HCT116 (cell line): ENCODE data around the gene FNBP1L. TPM values are rescaled to one million over a fixed set of nuclear protein-coding genes. Genes with fewer than 3 reads are reported as not detected.

ENCODE experiments used
- ATAC-seq: fragments of 200-7000 bp; cut with Tn5 transposase; 2 replicates; pipeline ENCODE4 v1.9.1; 2020; ENCODE audit warnings: mild to moderate bottlenecking, moderate library complexity
- BruUV-seq: library from RNA; stranded (reverse); fragments of 400-500 nt; replicated peaks from 2 replicates; lab custom pipeline; 2021; lab: Mats Ljungman, UMichigan
- CTCF ChIA-PET: fragments of 300-600 bp; sonication (Branson Sonifier 250); formaldehyde crosslinking; loops from one replicate; lab custom pipeline; 2021; ENCODE audit warnings: antibody characterized with exemption; lab: Charles Lee
- POLR2A ChIA-PET: fragments of 300-600, 350-600 bp; sonication (Branson Sonifier 250); formaldehyde crosslinking; loops from one replicate; lab custom pipeline; 2021; ENCODE audit warnings: antibody characterized with exemption; lab: Charles Lee
- RAD21 ChIA-PET, 2 experiments: fragments of 300-600 bp; sonication (Branson Sonifier 250); formaldehyde crosslinking; loops; one replicate each; lab custom pipeline; 2023; ENCODE audit warnings: low total read pairs in 2 of 2; ENCODE audit not compliant: uncharacterized antibody in 2 of 2, unreplicated experiment in 2 of 2, low non-redundant PET in 1 of 2; lab: Charles Lee
- DNase-seq: peaks from one replicate; pipeline ENCODE4 v3.0.0-alpha.2; 2010; ENCODE audit warnings: low read depth, low spot score
- H2AFZ ChIP-seq: fragments of 200-600 bp; shearing (Covaris generic), sonication (generic); 2 replicates; pipeline ENCODE4 v1.6.1; 2017; ENCODE audit warnings: low read depth, mixed run types, mixed read lengths, antibody characterized with exemption, low read length; ENCODE audit not compliant: poor library complexity, severe bottlenecking
- H3K27ac ChIP-seq: 2 replicates; pipeline ENCODE4 v1.5.1; 2012; ENCODE audit warnings: low read depth, low read length
- H3K27me3 ChIP-seq: fragments of 200-600 bp; sonication (generic); 2 replicates; pipeline ENCODE4 v1.6.1; 2016; ENCODE audit warnings: mixed run types, low read length, mixed read lengths; ENCODE audit not compliant: insufficient read depth
- H3K36me3 ChIP-seq, 2 experiments: fragments of 200-500 bp in 1 of 2; fragments of 200-600 bp in 1 of 2; sonication (Bioruptor generic) in 1 of 2; sonication (generic) in 1 of 2; 2 replicates each; pipeline versions ENCODE4 v1.5.1 to v1.6.1; 2014 to 2016; ENCODE audit warnings: low read length in 2 of 2, inconsistent platforms in 1 of 2, mixed read lengths in 1 of 2, mixed run types in 1 of 2; ENCODE audit not compliant: insufficient read depth in 2 of 2, control insufficient read depth in 1 of 2
- H3K4me1 ChIP-seq, 2 experiments: fragments of 200-600 bp in 1 of 2; sonication (generic) in 1 of 2; 2 replicates each; pipeline versions ENCODE4 v1.5.1 to v1.6.1; 2012 to 2017; ENCODE audit warnings: low read length in 2 of 2, inconsistent platforms in 1 of 2, mild to moderate bottlenecking in 1 of 2, mixed read lengths in 1 of 2, mixed run types in 1 of 2, moderate library complexity in 1 of 2; ENCODE audit not compliant: insufficient read depth in 2 of 2, control insufficient read depth in 1 of 2
- H3K4me2 ChIP-seq: fragments of 200-600 bp; sonication (generic); 2 replicates; pipeline ENCODE4 v1.6.1; 2017; ENCODE audit warnings: mixed run types, low read length, mixed read lengths
- H3K4me3 ChIP-seq, 2 experiments: fragments of 200-600 bp in 1 of 2; sonication (generic) in 1 of 2; replicated peaks in 1 of 2; 2 replicates each; pipeline ENCODE4 v1.5.1; 2011 to 2016; ENCODE audit warnings: low read length in 2 of 2, control low read depth in 1 of 2, low read depth in 1 of 2, mild to moderate bottlenecking in 1 of 2, mixed read lengths in 1 of 2, mixed run types in 1 of 2
- H3K79me2 ChIP-seq: fragments of 200-600 bp; sonication (generic); 2 replicates; pipeline ENCODE4 v1.6.1; 2017; ENCODE audit warnings: mild to moderate bottlenecking, mixed run types, low read length, moderate library complexity, mixed read lengths; ENCODE audit not compliant: insufficient read depth
- H3K9ac ChIP-seq: fragments of 200-600 bp; sonication (generic); 2 replicates; pipeline ENCODE4 v1.6.1; 2016; ENCODE audit warnings: low read length, mixed read lengths
- H3K9me2 ChIP-seq: fragments of 200-600 bp; sonication (generic), shearing (Covaris generic); 2 replicates; pipeline ENCODE4 v1.6.1; 2017; ENCODE audit warnings: mixed run types, mild to moderate bottlenecking, moderate library complexity; ENCODE audit not compliant: insufficient read depth
- H3K9me3 ChIP-seq, 2 experiments: fragments of 200-500 bp in 1 of 2; fragments of 200-600 bp in 1 of 2; sonication (Bioruptor generic) in 1 of 2; sonication (generic) in 1 of 2; 2 replicates each; pipeline ENCODE4 v1.6.1; 2014 to 2017; ENCODE audit warnings: low read length in 2 of 2, mixed read lengths in 2 of 2, inconsistent platforms in 1 of 2, low read depth in 1 of 2, mild to moderate bottlenecking in 1 of 2, mixed run types in 1 of 2, moderate library complexity in 1 of 2; ENCODE audit not compliant: control insufficient read depth in 1 of 2, insufficient read depth in 1 of 2
- H4K20me1 ChIP-seq: fragments of 200-600 bp; sonication (generic), shearing (Covaris generic); 2 replicates; pipeline ENCODE4 v1.6.1; 2017; ENCODE audit warnings: mixed run types, mild to moderate bottlenecking, moderate library complexity; ENCODE audit not compliant: insufficient read depth
- ATF3 ChIP-seq: IDR thresholded peaks from 2 replicates; pipeline ENCODE4 v1.6.1; 2012
- CBX3 ChIP-seq: IDR thresholded peaks from 2 replicates; pipeline ENCODE4 v1.6.1; 2012; ENCODE audit warnings: low read depth
- CEBPB ChIP-seq: IDR thresholded peaks from 2 replicates; pipeline ENCODE4 v1.6.1; 2012; ENCODE audit warnings: low read depth
- CTCF ChIP-seq, 3 experiments: fragments of 200-600 bp in 1 of 3; sonication (generic) in 1 of 3; IDR thresholded peaks in 2 of 3; conservative IDR thresholded peaks in 1 of 3; 2 replicates each; pipeline ENCODE4 v1.5.1; 2012 to 2017; ENCODE audit warnings: low read depth in 2 of 3, low read length in 2 of 3, antibody characterized with exemption in 1 of 3, borderline replicate concordance in 1 of 3, control low read depth in 1 of 3, mild to moderate bottlenecking in 1 of 3, mixed read lengths in 1 of 3, mixed run types in 1 of 3, moderate library complexity in 1 of 3; ENCODE audit not compliant: insufficient read depth in 1 of 3
- EGR1 ChIP-seq: IDR thresholded peaks from 2 replicates; pipeline ENCODE4 v1.6.1; 2012; ENCODE audit warnings: low read depth
- ELF1 ChIP-seq: IDR thresholded peaks from 2 replicates; pipeline ENCODE4 v1.6.1; 2012; ENCODE audit warnings: low read depth, borderline replicate concordance
- EZH2 ChIP-seq: fragments of 200-600 bp; sonication (generic); IDR thresholded peaks from 2 replicates; pipeline ENCODE4 v1.6.1; 2017; ENCODE audit warnings: antibody characterized with exemption, mixed run types
- JUND ChIP-seq: IDR thresholded peaks from 2 replicates; pipeline ENCODE4 v1.6.1; 2012
- MAX ChIP-seq: IDR thresholded peaks from 2 replicates; pipeline ENCODE4 v1.6.1; 2012
- POLR2A ChIP-seq: IDR thresholded peaks from 2 replicates; pipeline ENCODE4 v1.7.0; 2011; ENCODE audit warnings: borderline replicate concordance; ENCODE audit not compliant: insufficient read depth, insufficient read length; ENCODE audit errors: extremely low read depth
- POLR2AphosphoS5 ChIP-seq: IDR thresholded peaks from 2 replicates; pipeline ENCODE4 v1.6.1; 2011; ENCODE audit warnings: mild to moderate bottlenecking, low read depth, low read length, moderate library complexity
- RAD21 ChIP-seq: IDR thresholded peaks from 2 replicates; pipeline ENCODE4 v1.6.1; 2012; ENCODE audit warnings: low read depth, mild to moderate bottlenecking
- REST ChIP-seq: IDR thresholded peaks from 2 replicates; pipeline ENCODE4 v1.6.1; 2012; ENCODE audit warnings: low read depth
- SIN3A ChIP-seq: IDR thresholded peaks from 2 replicates; pipeline ENCODE4 v1.6.1; 2012; ENCODE audit warnings: low read depth
- SP1 ChIP-seq: IDR thresholded peaks from 2 replicates; pipeline ENCODE4 v1.6.1; 2012; ENCODE audit warnings: low read depth
- SRF ChIP-seq: IDR thresholded peaks from 2 replicates; pipeline ENCODE4 v1.6.1; 2012; ENCODE audit warnings: low read depth
- TCF7L2 ChIP-seq: IDR thresholded peaks from 2 replicates; pipeline ENCODE4 v1.7.0; 2011; ENCODE audit warnings: borderline replicate concordance, inconsistent platforms; ENCODE audit not compliant: insufficient read depth, insufficient read length; ENCODE audit errors: extremely low read depth
- ZFX ChIP-seq: fragments of 450-650 bp; IDR thresholded peaks from 2 replicates; pipeline ENCODE4 v1.6.1; 2017
- ZNF274 ChIP-seq: fragments of 200-500 bp; sonication (Bioruptor generic); IDR thresholded peaks from 2 replicates; pipeline ENCODE4 v1.6.1; 2014; ENCODE audit warnings: mild to moderate bottlenecking, low read depth, low read length, inconsistent platforms
- intact Hi-C: fragments of 100-400 bp; cut with micrococcal nuclease; formaldehyde crosslinking; loops from 2 replicates; pipeline ENCODE4 v1.10.0; 2022
- total RNA-seq: library from RNA; stranded (reverse); gene quantifications from one replicate; pipeline ENCODE4 v1.2.1, GENCODE V29; 2021; ENCODE audit not compliant: unreplicated experiment

The FNBP1L gene
- total RNA-seq, 1 experiment from 2014 or later = 26.1 TPM

GRCh38 chr1:93467606-93468005, 19.7 kb downstream of the FNBP1L start:
- Histone ChIP-seq H3K79me2 (peaks cover 67% of the 10 kb centered on the region), H3K4me1 (peaks cover 13 to 26% of the 10 kb centered on the region in 2 experiments; a peak in 3 of 4 replicates), H3K9ac (no peak overlapping the region), H4K20me1 (no peaks in the 10 kb centered on the region), H3K27ac (no peak overlapping the region), H3K4me3 (no peak overlapping the region), H3K9me3 (no peaks in the 10 kb centered on the region)
- ATAC-seq = no peak
- BruUV-seq = no TSS peak
- intact Hi-C loops = no loop called here
- no peak for TF ChIP-seq JUND
- no peak for TF ChIP-seq EZH2
- no peak for TF ChIP-seq RAD21
- TF ChIP-seq TCF7L2 = no peak
- TF ChIP-seq SP1 = no peak
- TF ChIP-seq ELF1 = no peak
- no peak for TF ChIP-seq MAX
- no peak for TF ChIP-seq SRF
- no peak for TF ChIP-seq POLR2AphosphoS5
- TF ChIP-seq POLR2A = no peak
- no peak for TF ChIP-seq SIN3A
- no peak for TF ChIP-seq CEBPB
- no peak for TF ChIP-seq ATF3
- TF ChIP-seq CTCF (IDR thresholded peaks at IDR 0.05 in 2 of 3, conservative IDR thresholded peaks at IDR 0.05 in 1 of 3; ENCODE audit: borderline replicate concordance in 1 of 3, insufficient read depth in 1 of 3, low read depth in 2 of 3, low read length in 2 of 3) = no peak
- TF ChIP-seq CBX3 = no peak
- no peak for TF ChIP-seq EGR1
- no peak for TF ChIP-seq ZNF274
- no peak for TF ChIP-seq ZFX
- no peak for TF ChIP-seq REST
- TF ChIP-seq, all 23 proteins: peak for 0
- no peaks in the 10 kb centered on the region for H3K36me3 ChIP-seq
- no peak overlapping the region for H2AFZ ChIP-seq
- no peak for DNase-seq
- ChIA-PET RAD21 (no interaction called here), POLR2A (no interaction called here), CTCF (no interaction called here)
- H3K27me3 ChIP-seq = no peaks in the 10 kb centered on the region
- H3K4me2 ChIP-seq = no peak overlapping the region
- no peaks in the 10 kb centered on the region for H3K9me2 ChIP-seq
